MM.1S (cell line): ENCODE data around the gene ENOX1.

Experiments
- EZH2 ChIP-seq: fragments of 300-600 bp; sonication (generic); optimal IDR thresholded peaks from 2 replicates; pipeline ENCODE3; 2017; ENCODE audit warnings: low read depth, mild to moderate bottlenecking, antibody characterized with exemption, low read length, mixed read lengths
- EZH2phosphoT487 ChIP-seq: fragments of 300-600 bp; sonication (generic); IDR thresholded peaks from 2 replicates; pipeline ENCODE4 v1.6.1; 2018; ENCODE audit warnings: antibody characterized with exemption, low read length

- TF ChIP-seq EZH2 (no peak), EZH2phosphoT487 (no peak)
These were observed 43.9 kb downstream of the ENOX1 start for GRCh38 chr13:43742911-43743310.
